Mesenchymal stem cell (in vitro differentiated cells and primary cell): ENCODE results near the gene GPC1.

Experiments used
- DNase-seq: peaks from one replicate; pipeline ENCODE4 v3.0.0-alpha.2; 2013
- H2AFZ ChIP-seq: one replicate; pipeline ENCODE4 v1.6.1; 2013; ENCODE audit warnings: low read depth, mild to moderate bottlenecking, control low read depth, inconsistent platforms, low read length, moderate library complexity
- H2AK5ac ChIP-seq: 2 replicates; pipeline ENCODE4 v1.6.1; 2013; ENCODE audit warnings: low read length, moderate library complexity, mild to moderate bottlenecking, inconsistent platforms; ENCODE audit not compliant: severe bottlenecking
- H2BK120ac ChIP-seq: one replicate; pipeline ENCODE4 v1.6.1; 2013; ENCODE audit warnings: low read depth, mild to moderate bottlenecking, inconsistent platforms, low read length, moderate library complexity
- H2BK12ac ChIP-seq, 2 experiments: one replicate each; pipeline ENCODE4 v1.6.1; 2013; ENCODE audit warnings: inconsistent platforms in 2 of 2, low read length in 2 of 2, mild to moderate bottlenecking in 2 of 2, moderate library complexity in 2 of 2, control low read depth in 1 of 2
- H2BK15ac ChIP-seq: one replicate; pipeline ENCODE4 v1.6.1; 2013; ENCODE audit warnings: mild to moderate bottlenecking, low read depth, inconsistent platforms; ENCODE audit not compliant: poor library complexity, severe bottlenecking
- H2BK5ac ChIP-seq: 2 replicates; pipeline ENCODE4 v1.6.1; 2013; ENCODE audit warnings: low read depth, mild to moderate bottlenecking, low read length, control low read depth, inconsistent platforms; ENCODE audit not compliant: poor library complexity, severe bottlenecking
- H3K14ac ChIP-seq, 2 experiments: one replicate each; pipeline ENCODE4 v1.6.1; 2013; ENCODE audit warnings: inconsistent platforms in 2 of 2, low read length in 2 of 2, control low read depth in 1 of 2, mild to moderate bottlenecking in 1 of 2, moderate library complexity in 1 of 2
- H3K18ac ChIP-seq, 2 experiments: one replicate each; pipeline ENCODE4 v1.6.1; 2013; ENCODE audit warnings: inconsistent platforms in 2 of 2, low read length in 2 of 2, control low read depth in 1 of 2, low read depth in 1 of 2, mild to moderate bottlenecking in 1 of 2
- H3K23ac ChIP-seq, 2 experiments: one replicate each; pipeline ENCODE4 v1.6.1; 2013; ENCODE audit warnings: inconsistent platforms in 2 of 2, low read length in 2 of 2, mild to moderate bottlenecking in 2 of 2, moderate library complexity in 2 of 2, control low read depth in 1 of 2
- H3K27ac ChIP-seq: 2 replicates; pipeline ENCODE4 v1.5.1; 2013; ENCODE audit warnings: mild to moderate bottlenecking, moderate library complexity, low read length, control low read depth, inconsistent platforms; ENCODE audit not compliant: poor library complexity, severe bottlenecking
- H3K27me3 ChIP-seq, 2 experiments: 2 replicates each; pipeline versions ENCODE4 v1.6.1 to v1.7.0; 2013; ENCODE audit warnings: low read length in 2 of 2, mild to moderate bottlenecking in 2 of 2, moderate library complexity in 2 of 2, control low read depth in 1 of 2, inconsistent platforms in 1 of 2; ENCODE audit not compliant: control insufficient read depth in 1 of 2, insufficient read depth in 1 of 2
- H3K36me3 ChIP-seq, 2 experiments: 2 replicates each; pipeline versions ENCODE4 v1.6.1 to v1.7.0; 2013; ENCODE audit warnings: low read length in 2 of 2, control low read depth in 1 of 2, inconsistent platforms in 1 of 2, low read depth in 1 of 2, mild to moderate bottlenecking in 1 of 2; ENCODE audit not compliant: insufficient read depth in 2 of 2, control insufficient read depth in 1 of 2
- H3K4ac ChIP-seq, 2 experiments: one replicate each; pipeline ENCODE4 v1.6.1; 2013; ENCODE audit warnings: inconsistent platforms in 2 of 2, low read length in 2 of 2, mild to moderate bottlenecking in 2 of 2, moderate library complexity in 2 of 2, control low read depth in 1 of 2, low read depth in 1 of 2
- H3K4me1 ChIP-seq: 2 replicates; pipeline ENCODE4 v1.6.1; 2013; ENCODE audit warnings: low read depth, low read length, control low read depth; ENCODE audit not compliant: control insufficient read depth, insufficient read depth
- H3K4me2 ChIP-seq: 2 replicates; pipeline ENCODE4 v1.6.1; 2013; ENCODE audit warnings: low read length, mild to moderate bottlenecking, inconsistent platforms; ENCODE audit not compliant: poor library complexity, severe bottlenecking
- H3K4me3 ChIP-seq, 2 experiments: 2 replicates each; pipeline versions ENCODE4 v1.5.1 to v1.7.0; 2013; ENCODE audit warnings: low read length in 2 of 2, mild to moderate bottlenecking in 2 of 2, control low read depth in 1 of 2, low read depth in 1 of 2; ENCODE audit not compliant: insufficient read depth in 1 of 2
- H3K79me1 ChIP-seq: replicated peaks from 2 replicates; pipeline ENCODE4 v1.6.1; 2013; ENCODE audit warnings: mild to moderate bottlenecking, control low read depth, low read length, inconsistent platforms; ENCODE audit not compliant: poor library complexity, severe bottlenecking
- H3K9ac ChIP-seq: 2 replicates; pipeline ENCODE4 v1.7.0; 2013; ENCODE audit warnings: mild to moderate bottlenecking, low read length, moderate library complexity
- H3K9me3 ChIP-seq: 2 replicates; pipeline ENCODE4 v1.7.0; 2013; ENCODE audit warnings: mild to moderate bottlenecking, low read length; ENCODE audit not compliant: control insufficient read depth
- H4K8ac ChIP-seq: one replicate; pipeline ENCODE4 v1.6.1; 2013; ENCODE audit warnings: inconsistent platforms, mild to moderate bottlenecking, low read length, moderate library complexity
- H4K91ac ChIP-seq: one replicate; pipeline ENCODE4 v1.6.1; 2013; ENCODE audit warnings: mild to moderate bottlenecking, low read length, inconsistent platforms
- WGBS: methylation state at CpG from one replicate; pipeline ENCODE4 v1.1.7; 2013; ENCODE audit warnings: mixed read lengths; 5-methylcytosine and 5-hydroxymethylcytosine counted together

GPC1 gene

GRCh38 chr2:240395896-240396622 lies 39.4 kb upstream of the GPC1 start:
- H4K91ac ChIP-seq: no peak overlapping the region
- H3K4ac ChIP-seq: no peak overlapping the region
- H3K27me3 ChIP-seq: peaks cover 5 to 22% of the 10 kb centered on the region in 2 experiments
- no peak overlapping the region for H3K14ac ChIP-seq
- H2BK12ac ChIP-seq: no peak overlapping the region
- H3K4me1 ChIP-seq: peaks cover 7% of the 10 kb centered on the region
- no peak overlapping the region for H2BK5ac ChIP-seq
- H3K9me3 ChIP-seq: no peaks in the 10 kb centered on the region
- no peak overlapping the region for H3K23ac ChIP-seq
- no peak overlapping the region for H3K27ac ChIP-seq
- H2BK120ac ChIP-seq: no peak overlapping the region
- H4K8ac ChIP-seq: no peak overlapping the region
- no peak overlapping the region for H3K18ac ChIP-seq
- DNase-seq: no peak
- no peak overlapping the region for H3K4me2 ChIP-seq
- H3K79me1 ChIP-seq: no peaks in the 10 kb centered on the region
- no peak overlapping the region for H3K9ac ChIP-seq
- H2AK5ac ChIP-seq: no peak overlapping the region
- H2BK15ac ChIP-seq: no peak overlapping the region
- H2AFZ ChIP-seq: no peak overlapping the region
- no peaks in the 10 kb centered on the region for H3K36me3 ChIP-seq
- WGBS: 67% methylated on average over 10 of the region's 10 CpGs
- H3K4me3 ChIP-seq: no peak overlapping the region

DNA sequence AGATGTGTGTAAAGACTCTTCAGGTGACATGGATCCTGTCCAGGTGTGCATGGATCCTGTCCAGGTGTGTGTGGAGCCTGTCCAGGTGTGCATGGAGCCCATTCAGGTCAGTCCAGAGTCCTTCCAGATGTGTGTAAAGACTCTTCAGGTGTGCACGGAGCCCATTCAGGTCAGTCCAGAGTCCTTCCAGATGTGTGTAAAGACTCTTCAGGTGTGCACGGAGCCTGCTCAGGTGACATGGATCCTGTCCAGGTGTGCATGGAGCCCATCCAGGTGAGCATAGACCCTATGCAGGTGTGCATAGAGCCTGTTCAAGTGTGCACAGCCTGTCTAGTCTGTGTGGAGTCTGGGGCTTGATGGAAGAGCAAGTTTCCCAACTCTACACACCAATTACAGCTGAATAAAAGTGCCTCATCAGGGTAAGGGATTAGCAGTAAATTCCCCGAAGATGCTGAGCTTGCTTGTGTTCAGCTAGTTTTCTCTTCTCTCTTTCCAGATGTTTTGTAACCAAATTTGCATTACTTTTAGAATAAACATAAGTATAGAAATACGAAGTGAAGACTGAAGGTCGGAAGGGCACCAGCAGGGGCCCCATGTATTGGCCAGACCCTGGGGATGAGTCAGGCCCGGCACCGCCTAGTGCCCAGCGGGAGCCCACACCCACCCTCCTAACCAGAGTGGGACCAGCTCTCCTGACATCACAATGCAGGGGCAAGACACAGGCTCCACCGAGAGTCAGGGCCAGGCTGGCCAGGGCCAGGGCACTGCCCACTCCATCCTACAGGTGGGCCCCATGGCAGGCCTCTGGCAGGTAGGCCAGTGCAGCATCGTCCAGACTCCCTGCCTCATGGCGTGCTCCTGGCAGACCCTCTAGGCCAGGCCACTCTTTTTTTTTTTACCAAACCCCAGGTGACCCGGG lies 38.6 kb upstream of the GPC1 start:
- H3K4ac ChIP-seq: no peak overlapping the region
- H3K4me1 ChIP-seq: peaks cover 7% of the 10 kb centered on the region
- WGBS: 82% methylated on average over 12 of the region's 12 CpGs
- H2BK12ac ChIP-seq: no peak overlapping the region
- H3K4me3 ChIP-seq: no peak overlapping the region
- no peak overlapping the region for H2AFZ ChIP-seq
- H3K9ac ChIP-seq: no peak overlapping the region
- no peak for DNase-seq
- H2AK5ac ChIP-seq: no peak overlapping the region
- H4K91ac ChIP-seq: no peak overlapping the region
- peaks cover 5 to 30% of the 10 kb centered on the region in 2 experiments for H3K27me3 ChIP-seq
- no peak overlapping the region for H2BK120ac ChIP-seq
- no peak overlapping the region for H2BK15ac ChIP-seq
- no peak overlapping the region for H4K8ac ChIP-seq
- no peak overlapping the region for H3K14ac ChIP-seq
- no peaks in the 10 kb centered on the region for H3K79me1 ChIP-seq
- H3K23ac ChIP-seq: no peak overlapping the region
- H3K27ac ChIP-seq: no peak overlapping the region
- no peaks in the 10 kb centered on the region for H3K9me3 ChIP-seq
- no peak overlapping the region for H3K4me2 ChIP-seq
- no peak overlapping the region for H2BK5ac ChIP-seq
- no peak overlapping the region for H3K18ac ChIP-seq
- H3K36me3 ChIP-seq: no peaks in the 10 kb centered on the region

GRCh38 chr2:240397542-240397916 lies 37.9 kb upstream of the GPC1 start:
- Histone ChIP-seq H2BK12ac (no peak overlapping the region), H2BK5ac (no peak overlapping the region), H3K27me3 (peaks cover 5 to 36% of the 10 kb centered on the region in 2 experiments), H2AK5ac (no peak overlapping the region), H3K27ac (no peak overlapping the region), H3K9me3 (no peaks in the 10 kb centered on the region), H3K23ac (no peak overlapping the region), H2AFZ (no peak overlapping the region), H4K91ac (no peak overlapping the region), H3K18ac (no peak overlapping the region), H3K36me3 (no peaks in the 10 kb centered on the region), H3K4me2 (no peak overlapping the region), H2BK120ac (no peak overlapping the region), H3K9ac (no peak overlapping the region), H3K4me3 (no peak overlapping the region), H2BK15ac (no peak overlapping the region), H3K4me1 (peaks cover 2% of the 10 kb centered on the region), H3K14ac (no peak overlapping the region), H3K79me1 (no peaks in the 10 kb centered on the region), H3K4ac (no peak overlapping the region), H4K8ac (no peak overlapping the region)
- no peak for DNase-seq
- WGBS: 82% methylated on average over 9 of the region's 9 CpGs

DNA sequence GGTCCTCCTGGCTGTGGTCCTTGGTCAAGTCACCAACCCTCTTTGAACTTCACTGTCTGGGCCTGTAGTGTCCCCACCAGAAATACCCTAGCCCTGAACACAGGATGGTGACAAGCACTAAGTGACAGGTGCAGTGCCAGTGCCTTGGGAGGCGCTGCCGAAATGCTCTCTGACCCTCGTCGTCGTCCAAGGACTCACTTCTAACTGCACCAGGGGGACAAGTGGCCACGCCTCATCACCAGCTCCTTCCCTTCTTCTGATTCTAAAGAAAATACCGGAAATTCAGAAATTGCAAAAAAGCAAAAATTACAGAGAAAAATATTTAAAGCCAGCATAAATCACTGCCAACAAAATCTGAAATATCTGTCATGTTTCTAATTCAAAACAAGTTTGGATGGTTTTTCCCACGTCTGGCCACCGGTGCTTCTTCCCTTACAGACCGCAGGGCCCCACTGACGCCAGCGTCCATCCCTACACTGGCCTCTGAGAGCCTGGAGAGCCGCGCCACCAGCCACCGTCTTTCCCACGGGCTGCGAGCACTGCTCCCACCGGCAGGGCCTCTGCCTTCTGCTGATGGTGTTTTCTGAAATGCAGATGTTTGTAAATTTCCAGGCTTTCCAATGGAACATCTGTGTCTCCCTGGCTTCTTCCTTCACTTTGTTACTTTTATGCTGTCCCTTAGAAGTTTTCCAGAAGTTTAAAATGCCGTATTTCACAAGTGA lies 37.4 kb upstream of the GPC1 start:
- H3K23ac ChIP-seq: no peak overlapping the region
- H3K27me3 ChIP-seq: peaks cover 5 to 36% of the 10 kb centered on the region in 2 experiments
- no peak overlapping the region for H3K27ac ChIP-seq
- no peak overlapping the region for H2AK5ac ChIP-seq
- no peak overlapping the region for H4K8ac ChIP-seq
- peaks cover 2% of the 10 kb centered on the region for H3K4me1 ChIP-seq
- peak; percentile 47 for DNase-seq
- H3K79me1 ChIP-seq: no peaks in the 10 kb centered on the region
- no peak overlapping the region for H2BK12ac ChIP-seq
- no peak overlapping the region for H3K4me2 ChIP-seq
- H2AFZ ChIP-seq: no peak overlapping the region
- 60% methylated on average over 19 of the region's 19 CpGs for WGBS
- no peaks in the 10 kb centered on the region for H3K36me3 ChIP-seq
- H3K4ac ChIP-seq: no peak overlapping the region
- no peak overlapping the region for H3K4me3 ChIP-seq
- H2BK120ac ChIP-seq: no peak overlapping the region
- no peak overlapping the region for H2BK15ac ChIP-seq
- H3K14ac ChIP-seq: no peak overlapping the region
- H3K9ac ChIP-seq: no peak overlapping the region
- H3K9me3 ChIP-seq: no peaks in the 10 kb centered on the region
- no peak overlapping the region for H3K18ac ChIP-seq
- no peak overlapping the region for H2BK5ac ChIP-seq
- no peak overlapping the region for H4K91ac ChIP-seq
